BLaER1 treated with 17β-estradiol and CSF1 and Interleukin-3, amounts not matched to agents 10 nM and 100 nM (cell line): ENCODE measurements around the gene MBD5.

Experiments
- H3K27ac ChIP-seq, 11 experiments: shearing (Covaris generic); formaldehyde crosslinking; 2 replicates each; pipeline ENCODE4 v1.8.1; 2022
- H3K27me3 ChIP-seq, 11 experiments: shearing (Covaris generic); formaldehyde crosslinking; 2 replicates each; pipeline ENCODE4 v1.8.1; 2022
- H3K36me3 ChIP-seq, 11 experiments: shearing (Covaris generic); formaldehyde crosslinking; 2 replicates each; pipeline ENCODE4 v1.8.1; 2022
- H3K4me1 ChIP-seq, 10 experiments: shearing (Covaris generic); formaldehyde crosslinking; 2 replicates each; pipeline ENCODE4 v1.8.1; 2022
- H3K4me2 ChIP-seq, 11 experiments: shearing (Covaris generic); formaldehyde crosslinking; 2 replicates each; pipeline ENCODE4 v1.8.1; 2022
- H3K4me3 ChIP-seq, 10 experiments: shearing (Covaris generic); formaldehyde crosslinking; 2 replicates each; pipeline ENCODE4 v1.8.1; 2022
- H3K9ac ChIP-seq, 11 experiments: shearing (Covaris generic); formaldehyde crosslinking; 2 replicates each; pipeline ENCODE4 v1.8.1; 2022
- H3K9me3 ChIP-seq, 11 experiments: shearing (Covaris generic); formaldehyde crosslinking; replicated peaks in 1 of 11; 2 replicates each; pipeline ENCODE4 v1.8.1; 2022
- H4K20me1 ChIP-seq, 11 experiments: shearing (Covaris generic); formaldehyde crosslinking; 2 replicates each; pipeline ENCODE4 v1.8.1; 2022
- Cebpa-rat ChIP-seq, 11 experiments: shearing (Covaris generic); IDR thresholded peaks; 2 replicates each; pipeline ENCODE4 v1.8.1; 2022

The MBD5 gene

DNA sequence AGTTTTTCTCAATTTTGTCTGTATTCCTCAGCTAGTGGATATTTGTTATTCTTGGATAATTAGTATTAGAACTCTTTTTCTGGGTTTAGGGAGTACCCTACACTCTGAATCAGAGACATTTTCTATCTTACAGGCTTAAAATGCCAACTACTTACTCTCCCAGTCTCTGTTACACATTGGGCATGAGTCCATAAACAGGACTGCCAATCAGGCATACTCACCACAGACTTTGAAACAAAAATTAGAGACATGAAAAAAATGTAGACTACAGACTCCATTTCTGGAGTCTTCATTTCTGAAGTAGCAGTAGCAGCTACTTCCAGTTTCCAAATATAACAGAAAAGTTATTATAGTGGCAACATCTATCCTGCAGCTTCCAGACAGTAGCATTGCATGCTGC lies 279.7 kb downstream of the MBD5 start:
- TF ChIP-seq Cebpa-rat (IDR thresholded peaks at IDR 0.05): no peak
- Histone ChIP-seq H3K27me3 (no peaks in the 10 kb centered on the region), H4K20me1 (no peaks in the 10 kb centered on the region), H3K4me1 (no peaks in the 10 kb centered on the region), H3K9me3 (no peaks in the 10 kb centered on the region), H3K4me2 (no peak overlapping the region), H3K4me3 (no peak overlapping the region), H3K36me3 (peaks cover 0 to 40% (median 0%) of the 10 kb centered on the region in 11 experiments; a peak in 5 of 22 replicates), H3K9ac (no peak overlapping the region), H3K27ac (no peak overlapping the region)

DNA sequence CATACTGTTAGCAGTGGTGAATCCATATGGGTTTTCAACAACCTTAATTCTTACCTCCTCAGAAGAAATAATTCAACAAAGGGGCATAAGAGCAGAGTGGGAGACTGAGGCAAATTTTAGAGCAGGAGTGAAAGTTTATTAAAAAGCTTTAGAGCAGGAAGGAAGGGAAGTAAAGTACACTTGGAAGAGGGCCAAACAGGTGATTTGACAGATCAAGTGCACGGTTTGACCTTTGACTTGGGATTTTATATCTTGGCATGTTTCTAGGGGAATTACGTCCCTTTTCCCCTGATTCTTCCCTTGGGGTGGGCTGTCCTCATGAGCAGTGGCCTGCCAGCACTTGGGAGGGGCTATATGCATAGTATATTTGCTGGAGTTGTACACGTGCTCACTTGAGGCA lies 280.5 kb downstream of the MBD5 start:
- Histone ChIP-seq H3K9ac (no peak overlapping the region), H4K20me1 (no peaks in the 10 kb centered on the region), H3K4me3 (no peak overlapping the region), H3K27ac (no peak overlapping the region), H3K4me2 (no peak overlapping the region), H3K36me3 (peaks cover 0 to 32% (median 0%) of the 10 kb centered on the region in 11 experiments; a peak in 5 of 22 replicates), H3K27me3 (no peaks in the 10 kb centered on the region), H3K9me3 (no peaks in the 10 kb centered on the region), H3K4me1 (no peaks in the 10 kb centered on the region)
- TF ChIP-seq Cebpa-rat (IDR thresholded peaks at IDR 0.05): no peak

- no peak overlapping the region for H3K27ac ChIP-seq
- no peaks in the 10 kb centered on the region for H4K20me1 ChIP-seq
- H3K9ac ChIP-seq: no peak overlapping the region
- no peaks in the 10 kb centered on the region for H3K4me1 ChIP-seq
- H3K9me3 ChIP-seq: no peaks in the 10 kb centered on the region
- TF ChIP-seq Cebpa-rat (IDR thresholded peaks at IDR 0.05): no peak
- peaks cover 0 to 29% (median 0%) of the 10 kb centered on the region in 11 experiments; a peak in 4 of 22 replicates for H3K36me3 ChIP-seq
- H3K4me2 ChIP-seq: no peak overlapping the region
- H3K27me3 ChIP-seq: no peaks in the 10 kb centered on the region
- no peak overlapping the region for H3K4me3 ChIP-seq
Measured at GRCh38 chr2:148302526-148302925, 281.6 kb downstream of the MBD5 start.

- no peak overlapping the region for H3K4me3 ChIP-seq
- TF ChIP-seq Cebpa-rat (IDR thresholded peaks at IDR 0.05): no peak
- H3K27me3 ChIP-seq: no peaks in the 10 kb centered on the region
- no peaks in the 10 kb centered on the region for H3K4me1 ChIP-seq
- no peak overlapping the region for H3K4me2 ChIP-seq
- no peaks in the 10 kb centered on the region for H3K9me3 ChIP-seq
- H3K9ac ChIP-seq: no peak overlapping the region
- no peak overlapping the region for H3K27ac ChIP-seq
- peaks cover 0 to 23% (median 0%) of the 10 kb centered on the region in 11 experiments; a peak in 4 of 22 replicates for H3K36me3 ChIP-seq
- no peaks in the 10 kb centered on the region for H4K20me1 ChIP-seq
Measured at GRCh38 chr2:148303161-148303560, 282.3 kb downstream of the MBD5 start.

DNA sequence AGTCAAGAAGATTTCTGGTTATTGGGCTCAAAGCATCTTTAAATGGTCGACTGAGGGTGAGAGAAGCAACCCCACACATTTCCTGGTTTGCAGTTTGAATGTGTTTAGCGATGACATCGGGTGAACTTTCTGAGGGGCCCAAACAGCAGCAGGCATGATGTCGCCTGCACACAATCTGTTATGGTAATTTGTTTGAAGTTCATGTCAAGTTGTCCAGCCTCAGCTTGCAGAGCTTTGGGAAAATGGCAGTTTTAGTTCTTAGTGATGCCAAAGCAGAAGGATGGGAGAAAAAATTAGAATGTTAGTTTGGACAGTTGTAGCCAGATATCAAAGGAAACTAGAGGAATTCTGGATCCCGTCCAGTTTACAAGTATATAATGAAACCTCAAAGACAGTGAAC lies 284.6 kb downstream of the MBD5 start:
- H4K20me1 ChIP-seq: no peaks in the 10 kb centered on the region
- TF ChIP-seq Cebpa-rat (IDR thresholded peaks at IDR 0.05): no peak
- H3K4me2 ChIP-seq: no peak overlapping the region
- H3K36me3 ChIP-seq: peaks cover 0 to 9% (median 0%) of the 10 kb centered on the region in 11 experiments; a peak in 3 of 22 replicates
- no peak overlapping the region for H3K9ac ChIP-seq
- no peak overlapping the region for H3K27ac ChIP-seq
- peaks cover 0 to 6% (median 0%) of the 10 kb centered on the region in 11 experiments; a peak in 3 of 22 replicates for H3K9me3 ChIP-seq
- H3K27me3 ChIP-seq: no peaks in the 10 kb centered on the region
- H3K4me3 ChIP-seq: no peak overlapping the region
- no peaks in the 10 kb centered on the region; a peak in 1 of 20 replicates for H3K4me1 ChIP-seq

DNA sequence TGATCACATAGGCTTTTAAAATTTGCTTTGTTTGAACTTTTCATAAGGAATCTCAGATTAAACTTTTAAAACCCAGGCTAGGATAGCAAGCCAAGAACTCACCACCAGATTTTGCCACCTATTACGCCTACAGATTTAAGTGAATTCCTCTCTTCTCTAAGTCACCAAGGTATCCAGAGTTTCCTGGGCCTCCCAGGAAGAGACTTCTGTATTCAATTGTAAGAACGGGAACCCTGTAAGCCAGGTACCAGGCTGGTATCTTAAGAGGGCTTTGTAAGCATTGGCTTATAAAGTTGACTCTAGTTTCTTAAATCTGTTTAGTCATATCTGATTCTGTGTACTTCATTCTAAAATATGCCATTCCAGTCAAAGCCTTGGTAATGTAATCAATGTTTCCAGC lies 285.1 kb downstream of the MBD5 start:
- no peaks in the 10 kb centered on the region for H4K20me1 ChIP-seq
- no peak overlapping the region for H3K9ac ChIP-seq
- H3K4me2 ChIP-seq: no peak overlapping the region
- no peak overlapping the region for H3K27ac ChIP-seq
- H3K9me3 ChIP-seq: peaks cover 0 to 6% (median 0%) of the 10 kb centered on the region in 11 experiments; a peak in 3 of 22 replicates
- H3K36me3 ChIP-seq: peaks cover 0 to 9% (median 0%) of the 10 kb centered on the region in 11 experiments; a peak in 3 of 22 replicates
- H3K4me3 ChIP-seq: no peak overlapping the region
- H3K4me1 ChIP-seq: no peaks in the 10 kb centered on the region; a peak in 1 of 20 replicates
- H3K27me3 ChIP-seq: no peaks in the 10 kb centered on the region
- no peak for TF ChIP-seq Cebpa-rat (IDR thresholded peaks at IDR 0.05)

DNA sequence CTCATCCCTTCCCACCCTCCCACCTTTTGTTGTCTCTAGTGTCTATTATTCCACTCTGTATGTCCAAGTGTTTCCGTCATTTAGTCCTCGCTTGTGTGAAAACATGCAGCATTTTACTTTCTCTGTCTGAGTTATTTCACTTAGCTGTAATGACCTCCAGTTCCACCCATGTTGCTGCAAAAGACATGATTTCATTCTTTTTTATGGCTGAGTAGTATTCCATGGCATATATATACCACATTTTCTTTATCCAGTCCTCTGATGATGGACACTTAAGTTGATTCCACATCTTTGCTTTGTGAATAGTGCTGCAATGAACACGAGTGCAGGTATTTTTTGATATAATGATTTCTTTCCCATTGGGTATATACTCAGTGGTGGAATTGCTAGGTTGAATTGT lies 296.7 kb downstream of the MBD5 start:
- no peak overlapping the region for H3K27ac ChIP-seq
- 0 out of 22 replicates have a peak, but pooled peaks cover 0 to 4% (median 0%) of the 10 kb centered on the region in 11 experiments for H3K9me3 ChIP-seq
- no peak for TF ChIP-seq Cebpa-rat (IDR thresholded peaks at IDR 0.05)
- H3K9ac ChIP-seq: no peak overlapping the region
- H3K36me3 ChIP-seq: peaks cover 0 to 25% (median 7%) of the 10 kb centered on the region in 11 experiments; a peak in 10 of 22 replicates
- H3K4me1 ChIP-seq: peaks cover 0 to 8% (median 0%) of the 10 kb centered on the region in 10 experiments; a peak in 2 of 20 replicates
- no peak overlapping the region for H3K4me3 ChIP-seq
- H3K27me3 ChIP-seq: no peaks in the 10 kb centered on the region
- no peak overlapping the region for H3K4me2 ChIP-seq
- no peaks in the 10 kb centered on the region; a peak in 1 of 22 replicates for H4K20me1 ChIP-seq

DNA sequence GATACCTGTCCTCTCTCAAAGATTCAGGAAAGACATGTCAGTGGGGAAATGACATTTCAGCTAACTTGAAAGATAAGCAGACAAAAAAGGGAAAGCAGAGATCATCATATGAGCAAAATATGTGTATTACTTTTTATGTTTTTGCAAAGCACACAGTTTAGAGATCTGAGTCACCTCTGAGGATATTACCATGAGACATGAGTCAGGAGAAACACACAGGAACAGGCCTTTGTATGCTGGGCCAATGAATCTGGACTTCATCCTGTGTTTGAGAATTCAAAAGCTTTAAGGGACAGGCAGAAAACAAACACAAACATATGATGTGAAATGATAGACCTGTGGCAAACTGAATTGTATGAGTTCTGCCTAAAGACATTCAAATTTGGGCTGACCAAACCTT lies 317.6 kb downstream of the MBD5 start:
- Histone ChIP-seq H3K4me2 (peak overlapping the region in 2 of 11 experiments; percentile 22 to 40; a peak in 1 of 22 replicates), H3K27ac (no peak overlapping the region), H3K4me3 (no peak overlapping the region), H3K9ac (no peak overlapping the region), H4K20me1 (no peaks in the 10 kb centered on the region), H3K27me3 (no peaks in the 10 kb centered on the region), H3K9me3 (peaks cover 8 to 11% (median 10%) of the 10 kb centered on the region in 11 experiments; a peak in 21 of 22 replicates), H3K36me3 (peaks cover 11 to 45% (median 21%) of the 10 kb centered on the region in 11 experiments; a peak in 21 of 22 replicates), H3K4me1 (peaks cover 0 to 10% (median 0%) of the 10 kb centered on the region in 10 experiments; a peak in 3 of 20 replicates)
- TF ChIP-seq Cebpa-rat (IDR thresholded peaks at IDR 0.05): no peak

DNA sequence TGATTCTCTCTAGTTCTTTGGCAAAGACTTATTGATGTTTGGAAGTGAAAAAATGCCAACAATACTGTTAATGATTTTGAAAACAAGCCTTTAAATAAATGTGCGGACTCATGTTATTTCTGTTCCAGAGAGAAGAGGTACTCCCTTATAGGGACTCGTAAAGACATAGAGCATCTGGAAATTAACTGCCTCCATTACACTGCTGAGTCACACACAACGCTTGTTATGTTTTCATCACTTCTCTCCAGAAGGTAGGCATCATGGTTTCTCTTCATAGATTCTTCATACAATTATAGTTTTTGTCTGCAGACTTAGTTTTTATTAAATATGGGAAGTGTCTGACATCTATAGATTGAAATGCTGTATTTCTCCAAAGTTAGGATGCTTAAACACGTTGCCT lies 321.2 kb downstream of the MBD5 start:
- Histone ChIP-seq H3K27ac (no peak overlapping the region), H4K20me1 (no peaks in the 10 kb centered on the region), H3K27me3 (no peaks in the 10 kb centered on the region), H3K9ac (no peak overlapping the region), H3K4me1 (peaks cover 0 to 14% (median 0%) of the 10 kb centered on the region in 10 experiments; a peak in 3 of 20 replicates), H3K4me2 (no peak overlapping the region), H3K9me3 (peaks cover 8 to 17% (median 12%) of the 10 kb centered on the region in 11 experiments; a peak in 21 of 22 replicates), H3K36me3 (peaks cover 6 to 32% (median 18%) of the 10 kb centered on the region in 11 experiments; a peak in 21 of 22 replicates), H3K4me3 (no peak overlapping the region)
- no peak for TF ChIP-seq Cebpa-rat (IDR thresholded peaks at IDR 0.05)

- Histone ChIP-seq H3K9ac (no peak overlapping the region), H3K4me1 (peaks cover 0 to 5% (median 0%) of the 10 kb centered on the region in 10 experiments; a peak in 1 of 20 replicates)
- TF ChIP-seq Cebpa-rat (IDR thresholded peaks at IDR 0.05): no peak
Measured at GRCh38 chr2:148350199-148350598, 329.3 kb downstream of the MBD5 start.

More at GRCh38 chr2:148350199-148350598, 329.3 kb downstream of the MBD5 start:
- H3K27ac ChIP-seq: no peak overlapping the region
- H3K4me2 ChIP-seq: no peak overlapping the region
- H3K4me3 ChIP-seq: no peak overlapping the region
- peaks cover under 1 to 14% (median 7%) of the 10 kb centered on the region in 11 experiments; a peak in 13 of 22 replicates for H3K9me3 ChIP-seq
- H3K27me3 ChIP-seq: no peaks in the 10 kb centered on the region
- peaks cover 0 to 10% (median 0%) of the 10 kb centered on the region in 11 experiments; a peak in 3 of 22 replicates for H3K36me3 ChIP-seq
- no peaks in the 10 kb centered on the region for H4K20me1 ChIP-seq
